Fibroblast of skin of left biceps (primary cell): ENCODE measurements around the gene NRAP.

Source experiments
- DNase-seq, 2 experiments: peaks; one replicate each; pipeline ENCODE4 v3.0.0-alpha.2; 2013; ENCODE audit warnings: low read depth in 2 of 2

NRAP gene

GRCh38 chr10:113631684-113632367 lies 32.0 kb downstream of the NRAP start:
- no peak for DNase-seq

GRCh38 chr10:113630929-113631533 lies 32.8 kb downstream of the NRAP start:
- DNase-seq, result no peak

GRCh38 chr10:113628607-113629153 lies 35.2 kb downstream of the NRAP start:
- DNase-seq, result no peak

GRCh38 chr10:113627836-113628235 lies 36.0 kb downstream of the NRAP start:
- DNase-seq, result no peak

GRCh38 chr10:113626809-113627355 lies 37.0 kb downstream of the NRAP start:
- DNase-seq, result no peak

- DNase-seq, result no peak
Observed at GRCh38 chr10:113625461-113626186, 38.2 kb downstream of the NRAP start.

- no peak for DNase-seq
Observed at GRCh38 chr10:113622831-113623230, 41.0 kb downstream of the NRAP start.

GRCh38 chr10:113621799-113622198 lies 42.0 kb downstream of the NRAP start:
- no peak for DNase-seq

GRCh38 chr10:113620936-113621335 lies 42.9 kb downstream of the NRAP start:
- no peak for DNase-seq

GRCh38 chr10:113620511-113620910 lies 43.3 kb downstream of the NRAP start:
- DNase-seq, result no peak

- no peak for DNase-seq
Observed at GRCh38 chr10:113619401-113619800, 44.4 kb downstream of the NRAP start.

GRCh38 chr10:113618338-113618737 lies 45.5 kb downstream of the NRAP start:
- DNase-seq, result no peak

GRCh38 chr10:113617086-113617485 lies 46.8 kb downstream of the NRAP start:
- no peak for DNase-seq

GRCh38 chr10:113616244-113617074 lies 47.4 kb downstream of the NRAP start:
- no peak for DNase-seq

GRCh38 chr10:113613977-113614690 lies 49.7 kb downstream of the NRAP start:
- DNase-seq, result no peak

GRCh38 chr10:113613427-113613826 lies 50.4 kb downstream of the NRAP start:
- DNase-seq, result no peak

- no peak for DNase-seq
Observed at GRCh38 chr10:113612154-113612553, 51.7 kb downstream of the NRAP start.

GRCh38 chr10:113610631-113611601 lies 52.9 kb downstream of the NRAP start:
- DNase-seq, result no peak

GRCh38 chr10:113609704-113610108 lies 54.1 kb downstream of the NRAP start:
- no peak for DNase-seq
